GM12801 (cell line): ENCODE data around the gene OPN1SW.

Source experiments
- CTCF ChIP-seq: IDR thresholded peaks from one replicate; pipeline ENCODE4 v1.5.1; 2011; ENCODE audit warnings: control low read depth; ENCODE audit not compliant: insufficient read length; ENCODE audit errors: extremely low read depth

Gene OPN1SW

GRCh38 chr7:128731184-128731583, 44.4 kb downstream of the OPN1SW start:
- no peak for TF ChIP-seq CTCF

- no peak for TF ChIP-seq CTCF
These were observed 46.1 kb downstream of the OPN1SW start for GRCh38 chr7:128729494-128729893.

GRCh38 chr7:128728598-128728997, 47.0 kb downstream of the OPN1SW start:
- no peak for TF ChIP-seq CTCF

- TF ChIP-seq CTCF: no peak
These were observed 48.4 kb downstream of the OPN1SW start for GRCh38 chr7:128727239-128727638.

- TF ChIP-seq CTCF: no peak
These were observed 48.9 kb downstream of the OPN1SW start for GRCh38 chr7:128726737-128727072.

- no peak for TF ChIP-seq CTCF
These were observed 49.4 kb downstream of the OPN1SW start for GRCh38 chr7:128726059-128726736.

GRCh38 chr7:128725531-128725930, 50.1 kb downstream of the OPN1SW start:
- TF ChIP-seq CTCF: no peak
